HepG2 (cell line): ENCODE data around the gene DNASE1L2. TPM values are rescaled to one million over a fixed set of nuclear protein-coding genes. Genes with fewer than 3 reads are reported as not detected.

Source experiments
- AGO1 ChIP-seq: fragments of 200-400 bp; formaldehyde crosslinking; IDR thresholded peaks from 2 replicates; pipeline ENCODE4 v1.6.1; 2017; ENCODE audit warnings: mild to moderate bottlenecking, low read depth, low read length, moderate library complexity; ENCODE audit not compliant: poor library complexity, severe bottlenecking
- ARHGAP35 ChIP-seq: sonication (generic); formaldehyde crosslinking; IDR thresholded peaks from 2 replicates; pipeline ENCODE4 v1.9.0; 2022; ENCODE audit warnings: mild to moderate bottlenecking, inconsistent platforms, moderate library complexity, missing genetic modification reagents, borderline replicate concordance
- BRF2 ChIP-seq: sonication (generic); formaldehyde crosslinking; IDR thresholded peaks from 2 replicates; pipeline ENCODE4 v1.8.1; 2022; ENCODE audit warnings: mild to moderate bottlenecking, missing genetic modification reagents
- FOXO4 ChIP-seq: sonication (generic); formaldehyde crosslinking; conservative IDR thresholded peaks from 2 replicates; pipeline ENCODE4 v1.8.1; 2023; ENCODE audit warnings: missing genetic modification reagents
- GTF3A ChIP-seq: sonication (generic); formaldehyde crosslinking; conservative IDR thresholded peaks from 2 replicates; pipeline ENCODE4 v1.4.0; 2020; ENCODE audit warnings: mild to moderate bottlenecking, missing genetic modification reagents
- HOXA9 ChIP-seq: sonication (generic); formaldehyde crosslinking; IDR thresholded peaks from 2 replicates; pipeline ENCODE4 v1.8.1; 2022; ENCODE audit warnings: missing genetic modification reagents, mild to moderate bottlenecking, moderate library complexity, borderline replicate concordance
- IRF9 ChIP-seq: sonication (generic); formaldehyde crosslinking; IDR thresholded peaks from 2 replicates; pipeline ENCODE4 v1.8.0; 2022; ENCODE audit warnings: missing genetic modification reagents, mild to moderate bottlenecking, borderline replicate concordance
- NR2F6 ChIP-seq, 2 experiments: IDR thresholded peaks; 2 replicates each; pipeline ENCODE4 v1.6.1; 2016; ENCODE audit warnings: antibody characterized with exemption in 1 of 2, mild to moderate bottlenecking in 1 of 2
- TBL1XR1 ChIP-seq: fragments of 150-350 bp; IDR thresholded peaks from 2 replicates; pipeline ENCODE4 v1.6.1; 2014; ENCODE audit warnings: borderline replicate concordance, low read length; ENCODE audit not compliant: partially characterized antibody
- TBP ChIP-seq: sonication (generic); formaldehyde crosslinking; IDR thresholded peaks from 2 replicates; pipeline ENCODE4 v1.5.0; 2020; ENCODE audit warnings: missing genetic modification reagents
- ZBTB25 ChIP-seq: IDR thresholded peaks from 2 replicates; pipeline ENCODE4 v1.6.1; 2018; ENCODE audit warnings: missing genetic modification reagents
- ZFX ChIP-seq: sonication (generic); formaldehyde crosslinking; IDR thresholded peaks from 2 replicates; pipeline ENCODE4 v1.4.0; 2020; ENCODE audit warnings: mild to moderate bottlenecking, low read depth, missing genetic modification reagents, moderate library complexity
- ZMAT5 ChIP-seq: sonication (generic); formaldehyde crosslinking; IDR thresholded peaks from 2 replicates; pipeline ENCODE4 v1.5.0; 2020; ENCODE audit warnings: mild to moderate bottlenecking, low read depth, missing genetic modification reagents, borderline replicate concordance
- ZNF142 ChIP-seq: sonication (generic); formaldehyde crosslinking; IDR thresholded peaks from 2 replicates; pipeline ENCODE4 v1.4.0; 2020; ENCODE audit warnings: missing genetic modification reagents
- ZNF34 ChIP-seq: sonication (generic); formaldehyde crosslinking; IDR thresholded peaks from 2 replicates; pipeline ENCODE4 v1.4.0; 2020; ENCODE audit warnings: mild to moderate bottlenecking, missing genetic modification reagents, borderline replicate concordance
- ZNF562 ChIP-seq: sonication (generic); formaldehyde crosslinking; IDR thresholded peaks from 2 replicates; pipeline ENCODE4 v1.8.0; 2022; ENCODE audit warnings: missing genetic modification reagents, borderline replicate concordance
- ZNF577 ChIP-seq: sonication (generic); formaldehyde crosslinking; IDR thresholded peaks from 2 replicates; pipeline ENCODE4 v1.4.0; 2020; ENCODE audit warnings: mild to moderate bottlenecking, low read depth, missing genetic modification reagents, borderline replicate concordance
- polyA plus RNA-seq, 8 experiments: library from polyadenylated mRNA; depleted of rRNA in 3 of 8; stranded (reverse) in 7 of 8; unstranded in 1 of 8; fragments of >200 nt; fragmentation: Illumina TruSeq in 4 of 8; extraction: Trizol in 4 of 8; gene quantifications; 2 replicates each; pipeline versions ENCODE4 v1.2.1 to v1.2.3, GENCODE V29; 2011 to 2016; ENCODE audit warnings: low read depth in 4 of 8, missing spikeins in 1 of 8, mixed read lengths in 1 of 8; ENCODE audit not compliant: insufficient read depth in 1 of 8
- total RNA-seq, 5 experiments: library from RNA; depleted of rRNA; stranded (reverse); fragments of >200 nt; fragmentation: Illumina TruSeq; extraction: Trizol; gene quantifications; 2 replicates each; pipeline ENCODE4 v1.2.3, GENCODE V29; 2016; ENCODE audit warnings: low read depth in 1 of 5

Gene DNASE1L2
- total and polyA plus RNA-seq, 2 of the 13 experiments (the other 11 are each of a cell fraction or from before 2014, with no cell fraction given), result 0.44 to 0.50 TPM

GRCh38 chr16:2190002-2190658 lies 46.1 kb upstream of the DNASE1L2 start (continued):
- 0 out of 2 replicates have a peak, but pooled peaks have one; percentile 44 for TF ChIP-seq FOXO4 (CRISPR knock-in tag)
- no peak for TF ChIP-seq HOXA9 (CRISPR knock-in tag)
- TF ChIP-seq ZNF577 (CRISPR knock-in tag), result no peak
- no peak for TF ChIP-seq ZNF142 (CRISPR knock-in tag)
- no peak for TF ChIP-seq AGO1
- TF ChIP-seq ZNF562 (CRISPR knock-in tag), result no peak
- TF ChIP-seq ZMAT5 (CRISPR knock-in tag), result no peak
- peak; percentile 92 for TF ChIP-seq ZFX
- TF ChIP-seq BRF2 (CRISPR knock-in tag), result no peak
- no peak for TF ChIP-seq ZBTB25 (CRISPR knock-in tag)
- TF ChIP-seq ARHGAP35 (CRISPR knock-in tag), result no peak
- TF ChIP-seq GTF3A (CRISPR knock-in tag), result no peak
- TF ChIP-seq ZNF34 (CRISPR knock-in tag), result no peak
- TF ChIP-seq TBL1XR1, result no peak
- TF ChIP-seq IRF9, result peak; percentile 72; the same call in 1 of the 2 replicates
- TF ChIP-seq NR2F6 (IDR thresholded peaks at IDR 0.05), result no peak
- TF ChIP-seq NR2F6 (CRISPR knock-in tag; IDR thresholded peaks at IDR 0.05), result no peak
- no peak for TF ChIP-seq TBP (CRISPR knock-in tag)
